IPS DF 6.9 (cell line): ENCODE results near the gene PXMP2.

Experiments
- DNase-seq: peaks from one replicate; pipeline ENCODE4 v3.0.0-alpha.2; 2013; ENCODE audit warnings: low read depth, low spot score
- H3K27ac ChIP-seq: one replicate; pipeline ENCODE4 v1.5.1; 2013; ENCODE audit warnings: low read length, control low read depth
- H3K27me3 ChIP-seq: 2 replicates; pipeline ENCODE4 v1.6.1; 2013; ENCODE audit warnings: mild to moderate bottlenecking, low read length; ENCODE audit not compliant: control insufficient read depth, insufficient read depth
- H3K36me3 ChIP-seq: 2 replicates; pipeline ENCODE4 v1.6.1; 2013; ENCODE audit warnings: low read length; ENCODE audit not compliant: control insufficient read depth, insufficient read depth
- H3K4me1 ChIP-seq: 2 replicates; pipeline ENCODE4 v1.6.1; 2013; ENCODE audit warnings: low read length; ENCODE audit not compliant: control insufficient read depth, insufficient read depth
- H3K4me3 ChIP-seq: 2 replicates; pipeline ENCODE4 v1.5.1; 2013; ENCODE audit warnings: mild to moderate bottlenecking, low read length
- H3K9me3 ChIP-seq: 2 replicates; pipeline ENCODE4 v1.6.1; 2013; ENCODE audit warnings: low read length, inconsistent platforms; ENCODE audit not compliant: control insufficient read depth, insufficient read depth
- WGBS: extraction: QIAGEN DNeasy Blood & Tissue Kit; methylation state at CpG from one replicate; pipeline ENCODE4 v1.1.7; 2013; ENCODE audit warnings: mixed read lengths, missing lambda C conversion rate; ENCODE audit not compliant: insufficient read length, insufficient coverage; 5-methylcytosine and 5-hydroxymethylcytosine counted together

PXMP2 gene

GRCh38 chr12:132695431-132695830 is 8.0 kb downstream of the PXMP2 start:
- Histone ChIP-seq H3K27ac (no peak overlapping the region), H3K4me3 (no peak overlapping the region), H3K36me3 (peaks cover 4% of the 10 kb centered on the region; the same call in 1 of the 2 replicates), H3K27me3 (no peaks in the 10 kb centered on the region), H3K9me3 (no peaks in the 10 kb centered on the region), H3K4me1 (no peaks in the 10 kb centered on the region)
- WGBS, result no CpG with 5 or more reads among the region's 12 CpGs
- DNase-seq, result no peak

- DNase-seq, result no peak
- Histone ChIP-seq H3K9me3 (no peaks in the 10 kb centered on the region), H3K27ac (no peak overlapping the region), H3K36me3 (peaks cover 8% of the 10 kb centered on the region), H3K4me3 (no peak overlapping the region), H3K27me3 (no peaks in the 10 kb centered on the region), H3K4me1 (no peaks in the 10 kb centered on the region; the same call in 1 of the 2 replicates)
- WGBS, result no CpG with 5 or more reads among the region's 5 CpGs
Measured at GRCh38 chr12:132698341-132698740, 11.0 kb downstream of the PXMP2 start.

DNA sequence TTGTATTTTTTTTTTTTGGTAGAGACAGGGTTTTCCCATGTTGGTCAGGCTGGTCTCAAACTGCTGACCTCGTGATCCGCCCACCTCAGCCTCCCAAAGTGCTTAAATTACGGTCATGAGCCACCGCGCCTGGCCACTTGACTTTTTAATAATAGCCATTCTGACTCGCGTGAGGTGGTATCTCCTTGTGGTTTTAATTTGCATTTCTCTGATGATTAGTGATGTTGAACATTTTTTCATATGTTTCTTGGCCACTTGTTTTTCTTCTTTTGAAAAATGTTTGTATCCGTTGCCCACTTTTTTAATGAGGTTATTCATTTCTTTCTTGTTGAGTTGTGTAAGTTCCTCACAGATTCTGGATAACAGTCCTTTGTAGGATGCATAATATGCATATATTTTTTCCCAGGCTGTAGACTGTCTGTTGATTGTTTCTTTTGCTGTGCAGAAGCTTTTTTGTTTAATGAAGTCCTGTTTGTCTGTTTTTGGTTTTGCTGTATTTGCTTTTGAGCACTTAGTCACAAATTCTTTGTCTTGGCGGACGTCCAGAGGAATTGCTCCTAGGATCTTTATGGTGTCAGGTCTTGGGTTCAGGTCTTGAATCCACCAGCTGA is 12.9 kb downstream of the PXMP2 start:
- H3K27me3 ChIP-seq, result no peaks in the 10 kb centered on the region
- no CpG with 5 or more reads among the region's 10 CpGs for WGBS
- H3K4me1 ChIP-seq, result no peaks in the 10 kb centered on the region; the same call in 1 of the 2 replicates
- no peak for DNase-seq
- no peaks in the 10 kb centered on the region for H3K9me3 ChIP-seq
- H3K4me3 ChIP-seq, result no peak overlapping the region
- H3K36me3 ChIP-seq, result peaks cover 7% of the 10 kb centered on the region
- H3K27ac ChIP-seq, result no peak overlapping the region

DNA sequence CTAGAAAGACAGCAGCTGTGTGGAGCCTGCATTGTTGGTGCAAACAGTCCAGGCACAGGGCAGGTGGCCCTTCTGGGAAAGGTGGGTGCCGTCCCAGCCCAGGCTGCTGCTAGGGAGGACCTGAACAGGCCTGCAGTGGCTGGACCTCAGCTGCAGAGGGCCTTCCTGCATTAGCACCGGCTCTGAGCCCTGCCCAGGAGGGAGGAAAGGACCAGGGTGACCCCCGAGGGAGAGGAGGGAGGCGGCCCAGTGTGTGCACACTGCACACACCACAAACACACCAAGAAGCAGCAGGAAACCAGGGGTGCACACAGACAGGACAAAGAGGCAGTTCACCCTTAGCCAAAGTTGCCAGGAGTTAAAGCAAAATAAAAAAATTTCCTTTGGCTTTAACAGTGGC is 15.3 kb downstream of the PXMP2 start:
- no CpG with 5 or more reads among the region's 4 CpGs for WGBS
- Histone ChIP-seq H3K9me3 (no peaks in the 10 kb centered on the region), H3K4me3 (no peak overlapping the region), H3K27me3 (no peaks in the 10 kb centered on the region), H3K4me1 (no peaks in the 10 kb centered on the region; the same call in 1 of the 2 replicates), H3K36me3 (peaks cover 4% of the 10 kb centered on the region), H3K27ac (no peak overlapping the region)
- no peak for DNase-seq

DNA sequence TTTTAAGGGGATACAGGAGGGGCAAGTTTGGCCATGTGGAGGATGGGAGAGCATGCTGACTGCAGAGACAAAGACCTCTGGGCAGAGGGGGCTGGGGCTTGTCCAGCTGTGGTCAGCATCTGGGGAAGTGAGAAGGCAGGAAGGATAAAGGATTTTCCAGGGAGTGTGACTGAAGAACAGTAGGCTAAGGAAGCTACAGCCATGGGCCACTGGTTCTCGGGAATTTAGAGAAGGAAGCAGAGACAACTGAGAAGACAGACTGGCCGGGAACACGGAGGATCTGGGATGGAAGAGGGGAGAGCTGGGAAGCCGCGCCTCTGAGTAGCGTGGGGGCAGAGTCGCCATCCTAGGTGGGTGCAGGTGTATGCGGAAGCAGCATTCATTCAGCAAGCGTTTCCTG is 16.3 kb downstream of the PXMP2 start:
- no peaks in the 10 kb centered on the region; the same call in 1 of the 2 replicates for H3K4me1 ChIP-seq
- no peak overlapping the region for H3K27ac ChIP-seq
- H3K9me3 ChIP-seq, result no peaks in the 10 kb centered on the region
- no peak overlapping the region for H3K4me3 ChIP-seq
- peaks cover 4% of the 10 kb centered on the region for H3K36me3 ChIP-seq
- no peak for DNase-seq
- no peaks in the 10 kb centered on the region for H3K27me3 ChIP-seq
- no CpG with 5 or more reads among the region's 9 CpGs for WGBS

- Histone ChIP-seq H3K4me3 (no peak overlapping the region), H3K4me1 (no peaks in the 10 kb centered on the region; the same call in 1 of the 2 replicates), H3K27ac (no peak overlapping the region), H3K27me3 (no peaks in the 10 kb centered on the region), H3K36me3 (peaks cover under 1% of the 10 kb centered on the region; the same call in 1 of the 2 replicates), H3K9me3 (no peaks in the 10 kb centered on the region)
- WGBS, result no CpG with 5 or more reads among the region's 6 CpGs
- DNase-seq, result no peak
Measured at GRCh38 chr12:132707241-132707640, 19.9 kb downstream of the PXMP2 start.

DNA sequence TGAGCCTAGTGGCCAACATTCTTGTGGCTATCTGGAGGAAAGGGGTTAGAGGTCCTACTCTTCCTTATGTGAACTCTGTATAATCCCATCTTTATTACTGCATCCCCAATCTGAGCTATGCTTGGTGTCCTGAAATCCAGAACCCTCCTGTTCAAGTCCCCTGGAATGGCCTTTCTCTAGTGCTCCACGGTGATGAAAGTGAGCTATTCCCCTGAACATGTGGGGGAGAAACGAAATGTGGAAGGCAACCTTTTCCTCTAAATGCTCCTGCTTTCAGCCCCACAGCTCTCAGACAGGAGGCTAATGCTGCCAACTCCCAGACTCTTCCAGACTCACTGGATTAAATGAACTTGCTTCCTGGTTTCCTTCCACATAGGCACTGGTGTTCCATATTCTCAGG is 20.8 kb downstream of the PXMP2 start:
- no peak for DNase-seq
- Histone ChIP-seq H3K27me3 (no peaks in the 10 kb centered on the region), H3K36me3 (no peaks in the 10 kb centered on the region; the same call in 1 of the 2 replicates), H3K4me1 (no peaks in the 10 kb centered on the region; the same call in 1 of the 2 replicates), H3K9me3 (no peaks in the 10 kb centered on the region), H3K4me3 (no peak overlapping the region), H3K27ac (no peak overlapping the region)
- WGBS, result no CpG with 5 or more reads among the region's 2 CpGs

DNA sequence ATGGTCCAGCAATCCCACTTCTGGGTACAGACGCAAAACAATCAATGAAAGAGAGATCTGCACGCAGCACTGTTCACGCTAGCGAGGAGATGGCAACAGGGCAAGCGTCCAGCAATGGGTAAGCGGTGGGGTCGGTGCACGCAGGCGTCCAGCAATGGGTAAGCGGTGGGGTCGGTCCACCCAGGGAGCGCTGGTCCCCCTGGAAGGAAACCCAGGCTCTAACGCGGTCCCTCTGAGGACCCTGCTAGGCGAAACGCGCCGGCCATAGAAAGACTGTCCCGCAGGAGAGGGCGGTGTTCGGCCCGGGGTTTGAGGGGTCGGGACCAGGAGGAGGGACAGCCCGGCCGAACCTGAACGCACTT is 22.6 kb downstream of the PXMP2 start:
- WGBS, result no CpG with 5 or more reads among the region's 26 CpGs
- H3K27me3 ChIP-seq, result no peaks in the 10 kb centered on the region
- H3K27ac ChIP-seq, result no peak overlapping the region
- no peaks in the 10 kb centered on the region for H3K9me3 ChIP-seq
- no peak for DNase-seq
- no peaks in the 10 kb centered on the region for H3K4me1 ChIP-seq
- H3K4me3 ChIP-seq, result peak overlapping the region; percentile 60; the same call in 1 of the 2 replicates
- peaks cover 6% of the 10 kb centered on the region for H3K36me3 ChIP-seq

GRCh38 chr12:132710405-132711079 is 23.2 kb downstream of the PXMP2 start, which contains the start of gene PGAM5:
TSS of gene PGAM5 (plus strand) at chr12:132710842. CDS start at chr12:132710877, 35 bp downstream.
- H3K9me3 ChIP-seq, result no peaks in the 10 kb centered on the region
- H3K4me1 ChIP-seq, result no peaks in the 10 kb centered on the region
- H3K4me3 ChIP-seq, result peak within 1 kb of the TSS; percentile 60
- no peak within 1 kb of the TSS for H3K27ac ChIP-seq
- no peaks in the 10 kb centered on the region for H3K27me3 ChIP-seq
- DNase-seq, result peak; percentile 45
- WGBS, result no CpG with 5 or more reads among the region's 94 CpGs
- peaks cover 6% of the 10 kb centered on the region for H3K36me3 ChIP-seq

DNA sequence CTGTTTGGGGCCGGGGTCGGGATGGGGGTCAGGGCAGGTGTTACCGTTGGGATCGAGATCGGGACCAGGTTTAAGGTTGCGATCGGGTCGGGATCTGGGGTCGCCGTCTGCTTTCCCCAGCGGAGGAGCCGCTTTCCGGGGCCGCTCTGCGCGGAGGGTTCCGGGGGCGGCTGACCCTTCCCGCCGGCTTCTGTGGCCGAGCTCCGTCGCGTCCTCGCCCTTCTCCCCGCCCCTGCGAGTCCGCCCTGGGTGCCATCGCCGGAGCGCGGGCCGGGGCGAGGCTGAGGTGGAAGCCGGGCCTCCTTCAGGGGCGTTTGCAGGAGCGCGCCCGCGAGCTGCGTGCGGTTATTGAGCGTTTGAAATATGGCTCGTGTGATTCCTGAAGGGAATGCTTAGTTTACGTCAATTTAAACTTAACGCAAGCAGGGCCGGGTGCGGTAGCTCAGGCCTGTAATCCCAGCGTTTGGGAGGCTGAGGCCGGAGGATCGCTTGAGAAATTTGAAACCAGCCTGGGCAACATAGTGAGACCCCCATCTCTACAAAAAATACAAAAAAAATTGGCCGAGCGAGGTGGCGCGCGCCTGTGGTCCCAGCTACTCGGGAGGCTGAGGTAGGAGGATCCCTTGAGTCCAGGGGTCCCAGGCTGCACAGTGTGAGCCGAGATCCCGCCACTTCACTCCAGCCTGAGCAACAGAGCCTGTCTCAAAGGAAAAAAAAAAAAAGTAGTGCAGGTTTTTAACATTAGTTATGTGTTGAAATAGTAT is 23.9 kb downstream of the PXMP2 start:
- Histone ChIP-seq H3K27ac (no peak overlapping the region), H3K4me3 (peak overlapping the region; percentile 60), H3K9me3 (no peaks in the 10 kb centered on the region), H3K27me3 (no peaks in the 10 kb centered on the region), H3K36me3 (peaks cover 9% of the 10 kb centered on the region), H3K4me1 (no peaks in the 10 kb centered on the region)
- WGBS, result no CpG with 5 or more reads among the region's 59 CpGs
- no peak for DNase-seq
